GM18873 (cell line): ENCODE data around the gene GRAMD1C.
"Not testable (repeated sequence)": the region's sequence is repeated elsewhere in the genome, so short reads cannot be mapped to it uniquely, and the experiment has no call there.

Source experiments
- ATAC-seq: cut with Tn5 transposase; IDR thresholded peaks from one replicate; pipeline ENCODE4 v1.9.1; 2021; ENCODE audit warnings: mild to moderate bottlenecking, moderate library complexity, moderate number of reproducible peaks; ENCODE audit not compliant: unreplicated experiment, low FRiP score

Gene GRAMD1C

DNA sequence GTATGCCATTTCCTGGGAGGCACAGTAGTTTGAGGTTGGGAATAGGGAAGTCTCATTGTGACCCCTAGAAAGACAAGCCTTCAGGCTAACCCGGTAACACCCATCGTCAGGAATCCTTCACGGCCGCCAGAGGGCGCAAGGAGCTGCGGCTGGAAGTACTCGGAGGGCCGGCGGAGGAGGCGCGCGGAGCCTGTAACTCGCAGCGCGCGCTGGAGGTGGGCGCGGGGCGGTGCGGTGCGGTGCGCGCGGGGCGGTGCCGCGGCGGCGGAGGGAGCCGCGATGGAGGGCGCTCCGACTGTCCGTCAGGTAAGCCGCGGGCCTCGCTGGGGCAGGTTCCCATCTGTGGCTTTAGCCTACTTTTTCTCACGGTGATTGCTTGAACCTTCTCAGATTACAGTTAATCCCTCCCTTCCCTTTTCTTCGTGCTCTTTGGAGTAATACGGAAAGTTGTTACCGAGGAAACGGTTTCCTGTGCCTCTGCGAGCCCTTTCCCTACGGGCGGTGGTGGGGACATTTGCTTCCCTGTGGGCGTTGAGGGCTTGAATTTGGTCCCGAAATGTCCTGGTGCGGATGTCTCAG is at the start of gene GRAMD1C:
Gene GRAMD1C (plus strand): TSS at position 158 of the 579 bp plus-strand sequence. CDS start 122 bp downstream, at position 280.
- peak; percentile 89 for ATAC-seq

GRCh38 chr3:113791381-113791780 is 47.2 kb upstream of the GRAMD1C start:
- no peak for ATAC-seq

GRCh38 chr3:113794526-113794925 is 44.1 kb upstream of the GRAMD1C start:
- no peak for ATAC-seq

GRCh38 chr3:113795693-113796092 is 42.9 kb upstream of the GRAMD1C start:
- no peak for ATAC-seq

- no peak for ATAC-seq
These were observed 35.7 kb upstream of the GRAMD1C start for GRCh38 chr3:113802795-113803455.

GRCh38 chr3:113804661-113805060 is 33.9 kb upstream of the GRAMD1C start:
- ATAC-seq = no peak

GRCh38 chr3:113805249-113805648 is 33.3 kb upstream of the GRAMD1C start:
- ATAC-seq = no peak

GRCh38 chr3:113812854-113813253 is 25.7 kb upstream of the GRAMD1C start:
- ATAC-seq = no peak

DNA sequence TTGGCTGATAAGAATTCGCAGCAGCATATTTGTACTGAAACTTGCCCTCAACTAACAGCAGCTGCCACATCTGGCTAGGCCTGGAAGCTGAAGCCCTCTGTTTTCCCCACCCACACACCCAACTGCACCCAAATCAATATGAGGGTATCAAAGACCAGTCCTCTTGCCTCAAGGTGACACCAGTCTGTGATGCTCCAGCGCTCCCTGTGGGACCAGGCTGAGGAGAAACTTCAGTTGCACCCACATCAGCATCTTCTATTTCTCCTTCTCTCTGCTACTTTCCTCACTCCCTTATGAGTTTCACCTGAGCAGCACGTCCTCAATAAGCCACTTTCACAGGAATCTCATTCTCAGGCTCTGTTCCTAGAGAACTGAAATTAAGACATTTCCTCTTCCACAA is 18.7 kb upstream of the GRAMD1C start:
- no peak for ATAC-seq

- peak; percentile 65 for ATAC-seq
These were observed 13.5 kb upstream of the GRAMD1C start for GRCh38 chr3:113825090-113825489.

DNA sequence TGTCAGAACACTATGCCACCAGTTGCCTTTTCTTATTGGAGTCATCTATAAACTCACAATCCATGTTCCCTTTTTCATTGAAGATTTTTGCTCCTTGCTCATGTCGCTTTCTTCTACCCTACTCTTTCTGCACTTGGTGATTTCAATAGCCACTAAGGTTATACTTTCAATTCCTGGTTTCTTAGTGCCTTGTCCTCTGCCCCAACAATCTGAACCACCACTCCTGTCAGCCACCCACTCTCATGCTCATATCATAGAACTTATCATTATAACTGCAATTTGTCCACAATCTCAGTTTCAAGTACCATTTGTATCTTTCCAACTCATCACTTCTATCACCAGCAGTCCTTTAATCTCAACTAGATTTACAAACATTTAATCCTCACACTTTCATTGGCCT is 10.0 kb upstream of the GRAMD1C start:
- no peak for ATAC-seq

DNA sequence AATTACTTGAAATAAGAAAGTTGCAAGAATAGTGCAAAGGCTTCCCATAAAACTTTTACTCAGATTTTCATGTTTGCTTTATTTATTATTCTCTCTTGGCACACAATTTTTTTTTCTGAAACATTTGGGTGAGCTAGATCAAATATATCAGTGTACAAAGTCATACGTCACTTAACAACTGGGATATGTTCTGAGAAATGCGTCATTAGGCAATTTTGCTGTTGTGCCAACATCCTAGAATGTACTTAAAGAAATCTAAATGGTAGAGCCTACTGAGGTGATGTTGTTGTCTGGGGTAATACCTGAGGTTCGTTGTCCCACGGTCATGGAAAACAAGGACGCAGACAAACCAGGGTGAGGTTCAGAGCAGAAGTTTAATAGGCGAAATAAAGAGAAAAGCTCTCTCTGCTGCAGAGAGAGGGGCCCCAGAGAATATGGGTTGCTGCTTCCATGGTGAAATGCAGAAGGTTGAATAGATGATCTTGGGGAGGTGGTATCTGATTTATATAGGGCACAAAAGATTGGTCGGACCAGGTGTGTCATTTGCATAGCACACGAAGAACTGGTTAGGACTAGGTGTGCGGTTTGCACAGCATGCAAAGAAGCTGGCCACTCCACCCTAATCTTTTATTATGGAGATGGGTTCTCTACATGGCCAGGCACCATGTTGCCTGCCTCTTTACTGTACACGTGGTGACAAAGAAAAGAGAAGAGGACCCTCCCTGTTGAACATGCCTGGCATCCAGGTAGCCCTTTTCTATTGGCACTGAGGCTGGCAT is 8.8 kb upstream of the GRAMD1C start:
- no peak for ATAC-seq

GRCh38 chr3:113831103-113831355 is 7.6 kb upstream of the GRAMD1C start:
- no peak for ATAC-seq

DNA sequence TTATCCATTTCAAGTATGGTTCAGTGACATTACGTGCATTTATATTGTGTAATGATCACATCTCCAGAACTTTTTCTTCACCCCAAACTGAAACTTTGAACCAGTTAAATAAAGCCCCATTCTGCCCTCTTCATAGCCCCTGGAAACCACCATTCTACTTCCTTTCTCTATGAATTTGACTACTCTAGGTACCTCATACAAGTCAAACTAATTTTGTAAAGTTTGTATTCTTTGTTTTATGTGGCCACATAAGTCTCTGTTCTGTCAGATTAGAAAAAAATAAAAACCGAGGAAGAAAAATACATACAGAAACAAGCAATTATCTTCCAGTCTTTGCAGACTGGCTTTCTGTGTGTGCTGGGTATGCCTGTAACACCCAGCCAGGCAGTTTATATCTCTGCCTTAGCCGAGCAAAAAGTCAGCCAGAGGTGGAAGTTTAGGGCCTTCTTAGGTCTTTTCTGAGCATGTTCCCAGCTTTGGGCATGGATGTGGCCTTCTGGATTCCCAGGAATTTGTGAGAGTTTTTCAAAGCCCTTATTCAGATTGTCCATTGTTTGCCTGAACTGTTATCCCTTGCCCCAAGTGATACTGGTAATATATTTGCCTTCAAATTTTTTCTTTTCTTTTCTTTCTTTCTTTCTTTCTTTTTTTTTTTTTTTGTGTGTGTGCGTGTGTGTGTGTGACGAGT is 6.0 kb upstream of the GRAMD1C start:
- peak; percentile 58 for ATAC-seq

DNA sequence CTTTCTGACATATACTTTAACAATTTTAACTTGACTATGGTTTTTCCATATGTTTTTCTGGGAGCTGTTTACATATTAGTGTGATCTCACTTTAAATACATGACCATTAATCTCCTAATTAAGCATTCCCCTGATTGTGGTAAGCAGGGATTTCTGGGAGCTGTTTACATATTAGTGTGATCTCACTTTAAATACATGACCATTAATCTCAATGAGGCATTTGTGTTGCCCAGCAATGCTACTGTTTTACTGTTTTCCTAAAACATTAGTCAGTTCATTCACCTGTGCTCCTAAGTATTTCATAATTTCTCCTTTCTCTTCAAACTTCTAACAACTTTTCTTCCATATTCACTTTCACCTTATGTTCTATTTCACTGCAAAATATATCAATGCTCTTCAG is 3.6 kb upstream of the GRAMD1C start:
- no peak for ATAC-seq

- no peak for ATAC-seq
These were observed 963 bp downstream of the GRAMD1C start for GRCh38 chr3:113839551-113839950.

GRCh38 chr3:113844622-113845222 is 6.1 kb downstream of the GRAMD1C start:
- ATAC-seq = no peak

GRCh38 chr3:113847247-113847646 is 8.7 kb downstream of the GRAMD1C start:
- no peak for ATAC-seq

DNA sequence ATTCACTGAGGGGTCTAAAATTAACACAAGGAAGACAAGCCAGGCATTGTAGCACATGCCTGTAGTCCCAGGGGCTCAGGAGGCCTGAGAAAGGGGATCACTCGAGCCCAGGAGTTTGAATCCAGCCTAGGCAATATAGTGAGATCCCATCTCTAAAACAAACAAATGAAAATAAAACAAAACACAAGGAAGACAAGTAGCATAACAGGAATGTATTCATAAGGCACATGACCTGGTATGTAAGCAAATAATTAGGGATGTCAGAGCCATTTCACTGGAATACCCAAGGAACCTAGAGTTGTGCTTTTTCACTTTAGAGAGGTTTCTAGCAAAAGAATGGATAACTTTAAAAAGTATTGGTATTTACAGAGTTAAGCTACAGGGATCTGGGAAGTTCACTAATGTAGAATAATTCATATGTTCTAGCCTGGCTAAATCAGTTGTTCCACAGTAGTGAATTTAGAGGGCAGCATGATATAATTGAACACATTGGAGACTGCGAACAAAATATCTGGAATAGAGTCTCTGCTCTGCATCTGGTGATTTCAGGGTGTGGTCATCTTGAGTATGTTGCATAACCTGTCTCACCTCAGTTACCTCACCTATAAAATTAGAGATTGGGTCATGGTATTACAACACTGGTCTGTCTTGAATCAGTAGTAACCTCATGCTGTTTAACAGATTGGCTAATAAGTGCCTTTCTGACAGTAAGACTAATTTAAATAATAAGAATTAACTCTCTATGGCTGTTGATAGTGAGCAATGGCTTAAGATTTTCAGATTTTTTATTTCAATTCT is 9.3 kb downstream of the GRAMD1C start:
- ATAC-seq = no peak

- ATAC-seq = not testable (repeated sequence)
These were observed 10.5 kb downstream of the GRAMD1C start for GRCh38 chr3:113849071-113849470.
